Stimulated activated CD4-positive, alpha-beta T cell treated with anti-CD3 and anti-CD28 coated beads, Interleukin-2, amount 100 ng/mL, for 24 hours (primary cell): ENCODE measurements around the gene ETFB.

Experiments used
- DNase-seq, 2 donors: peaks; one replicate each; pipeline ENCODE4 v3.0.0-alpha.2; 2020

The ETFB gene

GRCh38 chr19:51372649-51373504 is 6.7 kb upstream of the ETFB start, which contains the start of gene NKG7:
NKG7 (minus strand) TSS chr19:51372654; CDS start chr19:51372535, 119 bp downstream.
- peak; percentile 79 for DNase-seq

- no peak for DNase-seq
Observed at GRCh38 chr19:51372021-51372648, 5.9 kb upstream of the ETFB start.

GRCh38 chr19:51371186-51371690 is 5.0 kb upstream of the ETFB start:
- DNase-seq, result no peak

- no peak for DNase-seq
Observed at GRCh38 chr19:51370230-51370629, 4.0 kb upstream of the ETFB start.

GRCh38 chr19:51368366-51369282 is 2.4 kb upstream of the ETFB start, which contains the start of gene CLDND2:
CLDND2 (minus strand) TSS chr19:51369003; CDS start chr19:51368577, 426 bp downstream.
- peak in 1 of 2 donors; percentile 25 for DNase-seq

GRCh38 chr19:51367565-51368365 is 1.6 kb upstream of the ETFB start:
- DNase-seq, result peak; percentile 98 to 100

- no peak for DNase-seq
Observed at GRCh38 chr19:51367255-51367564, 1.0 kb upstream of the ETFB start.

- DNase-seq, result peak; percentile 94 to 96
Observed at GRCh38 chr19:51366389-51367254, 434 bp upstream of the ETFB start.

GRCh38 chr19:51365211-51365964 is 800 bp downstream of the ETFB start:
- no peak for DNase-seq

- DNase-seq, result no peak
Observed at GRCh38 chr19:51364200-51365106, 1.7 kb downstream of the ETFB start.

GRCh38 chr19:51361239-51361638 is 4.9 kb downstream of the ETFB start:
- no peak for DNase-seq

- no peak for DNase-seq
Observed at GRCh38 chr19:51359294-51359693, 6.9 kb downstream of the ETFB start.

GRCh38 chr19:51357952-51358351 is 8.2 kb downstream of the ETFB start:
- DNase-seq, result no peak

GRCh38 chr19:51356159-51356801 is 9.9 kb downstream of the ETFB start:
- no peak for DNase-seq

- DNase-seq, result peak in 1 of 2 donors; percentile 32
Observed at GRCh38 chr19:51354742-51355148, 11.4 kb downstream of the ETFB start.

- no peak for DNase-seq
Observed at GRCh38 chr19:51354103-51354741, 12.0 kb downstream of the ETFB start.

- DNase-seq, result no peak
Observed at GRCh38 chr19:51352783-51353360, 13.3 kb downstream of the ETFB start.
